HL-60 (cell line): ENCODE measurements around the gene TSHZ1.

Experiments used
- DNase-seq, 2 experiments: peaks; one replicate each; pipeline ENCODE4 v3.0.0-alpha.2; 2010 to 2020; ENCODE audit warnings: low read depth in 1 of 2, low spot score in 1 of 2
- H3K27ac ChIP-seq: fragments of 250-450 bp; sonication (Bioruptor Pico); replicated peaks from 2 replicates; pipeline ENCODE4 v1.5.1; 2020; ENCODE audit warnings: mild to moderate bottlenecking, moderate library complexity
- H3K27me3 ChIP-seq: fragments of 250-450 bp; sonication (Bioruptor Pico); 2 replicates; pipeline ENCODE4 v1.5.1; 2021; ENCODE audit warnings: mild to moderate bottlenecking, moderate library complexity; ENCODE audit not compliant: insufficient read depth, poor library complexity, severe bottlenecking
- H3K4me3 ChIP-seq: replicated peaks from 2 replicates; pipeline ENCODE4 v1.5.1; 2011; ENCODE audit warnings: mild to moderate bottlenecking, control low read depth, low read length; ENCODE audit not compliant: insufficient read depth
- CTCF ChIP-seq: IDR thresholded peaks from one replicate; pipeline ENCODE4 v1.5.1; 2011; ENCODE audit warnings: low read length, control low read depth, inconsistent platforms; ENCODE audit not compliant: insufficient read depth
- GABPA ChIP-seq: IDR thresholded peaks from 2 replicates; pipeline ENCODE4 v1.6.1; 2012; ENCODE audit warnings: low read depth
- POLR2AphosphoS5 ChIP-seq: IDR thresholded peaks from 2 replicates; pipeline ENCODE4 v1.6.1; 2012; ENCODE audit warnings: low read depth
- REST ChIP-seq: IDR thresholded peaks from 2 replicates; pipeline ENCODE4 v1.6.1; 2012; ENCODE audit warnings: low read depth; ENCODE audit not compliant: insufficient replicate concordance
- SPI1 ChIP-seq: IDR thresholded peaks from 2 replicates; pipeline ENCODE4 v1.6.1; 2012; ENCODE audit warnings: low read depth, mild to moderate bottlenecking, borderline replicate concordance

The TSHZ1 gene

GRCh38 chr18:75216911-75217689 is 6.5 kb downstream of the TSHZ1 start:
- Histone ChIP-seq H3K4me3 (no peak overlapping the region), H3K27ac (no peak overlapping the region), H3K27me3 (no peaks in the 10 kb centered on the region)
- TF ChIP-seq SPI1: no peak
- TF ChIP-seq CTCF: no peak
- TF ChIP-seq GABPA: no peak
- TF ChIP-seq REST: no peak
- no peak for TF ChIP-seq POLR2AphosphoS5
- no peak for DNase-seq

- TF ChIP-seq POLR2AphosphoS5: no peak
- no peak for TF ChIP-seq SPI1
- TF ChIP-seq CTCF: no peak
- TF ChIP-seq REST: no peak
- no peak for TF ChIP-seq GABPA
- Histone ChIP-seq H3K27me3 (no peaks in the 10 kb centered on the region), H3K4me3 (no peak overlapping the region), H3K27ac (no peak overlapping the region)
- DNase-seq: no peak
Measured at GRCh38 chr18:75218065-75218923, 7.7 kb downstream of the TSHZ1 start.

- Histone ChIP-seq H3K27me3 (no peaks in the 10 kb centered on the region), H3K27ac (no peak overlapping the region), H3K4me3 (no peak overlapping the region)
- no peak for DNase-seq
- no peak for TF ChIP-seq POLR2AphosphoS5
- TF ChIP-seq SPI1: no peak
- TF ChIP-seq CTCF: no peak
- TF ChIP-seq GABPA: no peak
- no peak for TF ChIP-seq REST
Measured at GRCh38 chr18:75219745-75220375, 9.3 kb downstream of the TSHZ1 start.
